ENCODE results near the gene JDP2.
"Not testable (repeated sequence)": the region's sequence is repeated elsewhere in the genome, so short reads cannot be mapped to it uniquely, and the experiment has no call there.

Gene JDP2

DNA sequence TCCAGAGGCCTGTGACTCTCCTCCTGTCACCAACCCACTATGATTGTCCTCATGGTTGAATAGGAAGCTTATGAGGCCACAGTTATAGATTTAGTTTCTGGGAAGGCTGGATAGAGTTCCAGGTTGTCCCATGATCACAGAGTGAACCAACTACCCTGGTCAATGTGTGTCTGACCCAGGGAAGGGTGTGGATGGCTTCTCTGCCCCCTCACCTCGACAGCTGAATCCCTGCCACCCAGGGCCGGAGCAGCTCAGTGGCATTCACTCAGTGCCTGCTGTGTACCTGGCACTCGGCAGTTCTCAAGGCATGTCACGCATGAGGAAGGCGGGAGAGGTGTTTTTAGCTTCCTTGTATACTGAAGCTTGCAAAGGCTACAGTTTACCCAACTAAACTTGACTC is 43.2 kb downstream of the JDP2 start:
- DNase-seq (ENCODE audit: low read depth), result no peak
- H3K4me3 ChIP-seq (ENCODE audit: control insufficient read depth, low read depth, low read length), result no peak overlapping the region
- no peak for TF ChIP-seq CTCF (conservative IDR thresholded peaks at IDR 0.05; ENCODE audit: control insufficient read depth, insufficient read depth, low read depth, low read length)

DNA sequence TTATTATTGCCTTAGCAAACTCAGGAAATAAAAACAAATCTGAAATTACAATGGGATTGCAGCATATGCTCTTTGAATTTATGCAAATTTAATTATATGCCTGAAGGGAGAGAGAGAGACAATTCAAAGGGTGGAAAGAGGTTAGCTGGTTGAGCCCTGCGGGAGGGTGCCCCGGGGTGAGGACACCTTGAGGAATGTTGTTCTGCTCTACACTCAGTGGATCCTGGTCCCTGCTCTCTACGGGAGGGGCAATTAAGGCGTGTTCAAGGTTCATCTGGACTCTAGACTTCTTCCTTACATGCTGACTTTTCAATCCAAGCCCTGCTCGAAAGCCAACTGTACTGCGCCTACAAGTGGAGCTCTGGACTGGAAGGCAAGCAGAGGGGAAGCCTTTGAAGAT is 46.3 kb downstream of the JDP2 start:
- not testable (repeated sequence) for H3K4me3 ChIP-seq (ENCODE audit: control insufficient read depth, low read depth, low read length); DNase-seq (ENCODE audit: low read depth)

DNA sequence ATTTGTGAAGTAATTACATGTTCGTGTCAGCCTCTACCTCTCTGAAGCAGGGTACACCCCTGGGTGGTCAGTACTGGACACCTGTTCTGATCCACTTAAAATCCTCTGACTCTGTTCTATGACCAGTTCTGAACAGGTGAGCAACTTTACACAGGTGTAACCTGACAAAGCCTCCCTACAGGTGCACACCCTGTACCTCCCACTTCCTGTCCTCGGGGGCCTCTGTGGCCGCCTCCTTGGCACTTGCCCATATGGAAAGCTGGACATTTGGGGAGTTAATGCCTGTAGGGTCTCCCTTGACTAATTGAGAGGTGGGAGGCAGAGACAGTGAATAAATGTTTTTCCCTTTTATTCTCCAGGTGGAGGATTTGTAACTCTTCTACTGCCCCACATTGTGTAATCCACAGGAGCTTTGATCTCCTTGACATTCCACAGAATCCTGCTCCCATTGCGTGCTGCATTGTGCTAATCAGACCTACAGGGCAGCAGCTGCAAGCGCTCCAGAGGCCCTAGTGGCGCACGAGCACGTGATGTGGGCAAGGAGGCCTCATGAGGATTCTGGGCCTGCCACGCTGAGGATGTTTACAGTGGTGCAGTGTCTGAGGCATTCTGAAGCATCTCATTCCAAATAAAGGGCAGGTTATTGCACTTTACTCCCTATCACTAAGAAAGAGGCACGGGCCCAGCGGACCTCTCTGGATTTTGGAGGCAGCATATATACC is 48.6 kb downstream of the JDP2 start:
- no peak for DNase-seq (ENCODE audit: low read depth)
- no peak overlapping the region for H3K4me3 ChIP-seq (ENCODE audit: control insufficient read depth, low read depth, low read length)
- TF ChIP-seq CTCF (conservative IDR thresholded peaks at IDR 0.05; ENCODE audit: control insufficient read depth, insufficient read depth, low read depth, low read length), result no peak

DNA sequence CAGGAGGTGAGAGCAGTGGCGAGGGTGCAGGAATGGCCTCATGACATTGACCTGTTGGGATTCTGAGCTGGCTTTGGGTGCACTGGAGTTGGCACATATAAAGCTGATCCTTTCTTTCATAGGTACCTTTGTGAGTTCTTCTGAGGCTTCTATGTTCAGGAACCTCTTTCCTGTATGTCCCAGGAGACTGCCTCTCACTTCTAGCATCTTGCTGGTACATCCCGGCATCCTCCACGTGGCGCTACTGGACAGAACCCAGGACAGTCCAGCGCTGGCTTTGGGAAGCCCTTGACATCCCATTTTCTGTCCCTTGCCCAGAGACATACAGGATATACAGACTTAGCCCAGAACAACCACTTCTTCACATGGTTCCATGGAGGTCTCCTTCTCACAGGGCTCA is 50.1 kb downstream of the JDP2 start:
- no peak for TF ChIP-seq CTCF (conservative IDR thresholded peaks at IDR 0.05; ENCODE audit: control insufficient read depth, insufficient read depth, low read depth, low read length)
- DNase-seq (ENCODE audit: low read depth), result no peak
- no peak overlapping the region for H3K4me3 ChIP-seq (ENCODE audit: control insufficient read depth, low read depth, low read length)

GRCh38 chr14:75479770-75480600 is 52.2 kb downstream of the JDP2 start:
- no peak for DNase-seq (ENCODE audit: low read depth)
- TF ChIP-seq CTCF (conservative IDR thresholded peaks at IDR 0.05; ENCODE audit: control insufficient read depth, insufficient read depth, low read depth, low read length), result no peak

GRCh38 chr14:75482366-75482765 is 54.5 kb downstream of the JDP2 start:
- H3K4me3 ChIP-seq (ENCODE audit: control insufficient read depth, low read depth, low read length), result no peak overlapping the region
- TF ChIP-seq CTCF (conservative IDR thresholded peaks at IDR 0.05; ENCODE audit: control insufficient read depth, insufficient read depth, low read depth, low read length), result no peak
- no peak for DNase-seq (ENCODE audit: low read depth)

More at GRCh38 chr14:75479770-75480600, 52.2 kb downstream of the JDP2 start:
- no peak overlapping the region for H3K4me3 ChIP-seq (ENCODE audit: control insufficient read depth, low read depth, low read length)

- no peak for TF ChIP-seq CTCF (conservative IDR thresholded peaks at IDR 0.05; ENCODE audit: control insufficient read depth, insufficient read depth, low read depth, low read length)
- no peak overlapping the region for H3K4me3 ChIP-seq (ENCODE audit: control insufficient read depth, low read depth, low read length)
- DNase-seq (ENCODE audit: low read depth), result no peak
Observed at GRCh38 chr14:75484711-75485429, 57.0 kb downstream of the JDP2 start.

Measured in fibroblast of mammary gland (primary cell).